Esophagus mucosa (tissue), 1 donor: ENCODE measurements around the gene NOSTRIN. TPM values are rescaled to one million over a fixed set of nuclear protein-coding genes. Genes with fewer than 3 reads are reported as not detected.
"Not testable (repeated sequence)": the region's sequence is repeated elsewhere in the genome, so short reads cannot be mapped to it uniquely, and the experiment has no call there.

Experiments
- ATAC-seq: fragments of 200-7000 bp; cut with Tn5 transposase; one replicate; pipeline ENCODE4 v1.9.1; 2020
- total RNA-seq: library from RNA; stranded (reverse); gene quantifications from one replicate; pipeline ENCODE4 v1.2.4, GENCODE V29; 2023
- donor health status: DM: yes; HTN: yes; CAD: no.

Gene NOSTRIN
- total RNA-seq, 1 donor from 2014 or later = 3.6 TPM

DNA sequence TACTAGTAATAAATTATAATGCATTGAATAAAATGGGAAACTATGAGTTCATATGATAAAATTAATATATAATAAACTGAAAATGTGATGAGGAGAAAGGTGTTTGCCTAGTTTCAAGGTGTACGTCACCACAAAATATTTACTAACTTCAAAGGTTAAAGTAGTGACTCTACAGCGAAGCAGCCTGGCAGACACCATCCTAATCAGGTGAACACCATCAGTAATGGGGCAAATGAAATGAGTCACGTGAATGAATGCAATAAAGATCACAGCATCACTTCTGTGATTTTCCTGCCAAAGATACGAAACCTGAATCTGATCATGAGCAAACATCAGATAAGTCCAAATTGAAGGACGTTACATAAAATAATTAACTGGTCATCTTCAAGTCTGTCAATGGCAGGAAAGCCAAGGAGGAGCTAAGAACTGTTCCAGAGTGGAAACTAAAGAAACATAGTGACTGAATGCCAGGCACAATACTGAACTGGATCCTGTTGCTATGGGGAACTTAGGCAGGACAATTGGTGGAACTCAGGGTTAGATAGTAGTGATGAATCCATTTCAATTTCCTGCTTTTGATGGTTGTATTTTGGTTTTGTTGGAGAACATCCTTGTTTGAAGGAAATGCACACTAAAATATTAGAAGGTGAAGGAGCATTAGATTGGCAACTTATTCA is 12.1 kb upstream of the NOSTRIN start:
- no peak for ATAC-seq

DNA sequence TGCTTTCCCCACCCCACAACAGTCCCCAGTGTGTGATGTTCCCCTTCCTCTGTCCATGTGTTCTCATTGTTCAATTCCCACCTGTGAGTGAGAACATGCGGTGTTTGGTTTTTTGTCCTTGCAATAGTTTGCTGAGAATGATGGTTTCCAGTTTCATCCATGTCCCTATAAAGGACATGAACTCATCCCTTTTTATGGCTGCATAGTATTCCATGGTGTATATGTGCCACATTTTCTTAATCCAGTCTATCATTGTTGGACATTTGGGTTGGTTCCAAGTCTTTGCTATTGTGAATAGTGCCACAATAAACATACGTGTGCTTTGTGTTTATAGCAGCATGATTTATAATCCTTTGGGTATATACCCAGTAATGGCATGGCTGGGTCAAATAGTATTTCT is 11.3 kb upstream of the NOSTRIN start:
- not testable (repeated sequence) for ATAC-seq

- no peak for ATAC-seq
These were observed 8.8 kb upstream of the NOSTRIN start for GRCh38 chr2:168793596-168793995.

DNA sequence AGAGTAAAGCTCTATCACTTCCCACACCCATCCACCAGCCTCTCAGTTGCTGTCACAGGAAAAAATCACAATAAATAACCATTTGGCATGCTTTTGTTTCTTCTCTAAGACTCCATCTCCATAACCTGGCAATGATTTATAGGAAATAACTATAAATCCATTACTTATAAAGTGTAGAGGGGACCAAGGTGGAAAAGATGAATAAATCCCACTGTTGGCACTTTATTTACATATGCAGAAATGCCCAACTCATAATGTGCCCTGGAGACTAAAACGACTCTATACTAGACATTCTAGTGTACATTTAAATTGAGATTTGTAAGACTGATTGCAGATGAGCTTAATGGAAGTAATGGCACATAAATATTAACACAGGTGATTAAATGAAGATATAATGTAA is 7.5 kb upstream of the NOSTRIN start:
- no peak for ATAC-seq

DNA sequence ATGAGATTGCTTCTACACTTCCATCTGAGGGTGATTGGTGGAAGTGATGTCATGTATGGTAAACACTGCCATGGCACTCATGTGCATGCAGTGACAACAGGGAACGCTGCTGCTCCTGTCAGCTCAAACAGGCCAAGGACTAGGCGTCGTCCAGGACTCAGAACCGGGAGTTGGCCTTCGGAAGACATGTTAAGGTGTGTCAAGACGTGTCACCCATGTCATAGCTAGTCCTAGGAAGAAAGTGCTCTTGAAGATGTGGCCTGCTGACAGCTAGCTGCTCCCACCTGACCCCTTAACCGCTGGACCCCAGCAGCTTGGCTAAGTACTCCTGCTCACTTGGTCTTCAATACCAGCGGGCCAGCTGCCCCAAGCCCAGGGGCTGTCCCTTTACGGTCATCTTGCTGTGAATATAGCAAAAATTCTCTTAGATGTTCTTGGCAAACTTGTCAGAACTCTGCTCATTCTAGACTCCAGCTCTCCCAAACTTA is 6.3 kb upstream of the NOSTRIN start:
- ATAC-seq = no peak

GRCh38 chr2:168796583-168797285 is 5.7 kb upstream of the NOSTRIN start:
- ATAC-seq = no peak

DNA sequence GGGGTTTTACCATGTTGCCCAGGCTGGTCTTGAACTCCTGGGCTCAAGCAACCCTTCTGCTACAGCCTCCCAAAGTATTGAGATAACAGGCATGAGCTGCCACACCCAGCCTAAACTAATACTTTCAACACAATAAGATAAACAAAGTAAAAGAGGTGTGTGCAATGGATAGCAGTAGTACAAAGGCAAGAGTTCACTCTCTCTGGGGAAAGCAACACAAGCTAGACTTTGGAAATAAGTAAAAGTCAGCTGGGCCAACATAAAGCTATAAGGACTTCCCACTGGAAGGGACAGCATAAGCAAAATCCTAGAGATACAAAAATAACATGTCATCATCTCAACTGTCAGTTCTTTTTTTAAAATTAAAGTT is 5.2 kb upstream of the NOSTRIN start:
- ATAC-seq = no peak

DNA sequence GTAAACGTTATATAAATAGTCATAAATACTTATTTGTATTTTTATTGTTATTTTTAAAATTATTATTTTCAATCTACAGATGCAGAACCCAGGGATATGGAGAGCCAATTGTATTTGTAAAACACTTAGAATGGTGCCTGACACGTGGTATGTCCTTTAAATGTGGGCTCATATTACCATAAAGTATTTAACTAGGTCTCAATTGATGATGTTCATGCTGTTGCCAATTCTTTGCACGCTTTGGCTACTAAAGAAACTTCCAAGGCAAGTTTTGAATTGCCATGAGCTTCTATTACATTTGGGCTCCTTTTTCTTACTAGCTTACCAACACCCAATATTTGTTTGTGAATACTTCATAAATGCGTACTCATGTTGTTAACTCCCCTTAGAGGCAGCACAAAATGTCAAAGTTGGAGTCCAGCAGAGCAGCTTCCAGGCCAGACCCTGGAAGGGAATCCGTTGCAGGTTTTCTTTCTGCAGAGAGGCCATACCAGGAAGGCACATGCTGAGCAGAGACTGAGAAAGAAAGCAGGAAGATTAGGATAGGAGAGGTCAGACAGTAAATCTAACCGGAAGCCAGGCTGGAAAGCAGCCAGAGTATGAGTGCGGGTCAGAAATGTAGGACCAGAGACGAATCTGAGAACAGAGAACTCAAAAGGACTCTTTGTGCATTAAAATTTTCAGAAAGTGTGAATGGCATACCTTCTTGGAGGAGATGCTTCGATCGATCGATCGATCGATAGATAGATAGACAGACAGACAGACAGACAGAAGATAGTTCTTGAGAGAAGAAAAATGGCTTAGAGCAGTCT is 4.2 kb upstream of the NOSTRIN start:
- ATAC-seq = no peak

GRCh38 chr2:168798888-168799410 is 3.5 kb upstream of the NOSTRIN start:
- ATAC-seq = no peak

GRCh38 chr2:168801471-168801870 is 966 bp upstream of the NOSTRIN start:
- ATAC-seq = no peak

DNA sequence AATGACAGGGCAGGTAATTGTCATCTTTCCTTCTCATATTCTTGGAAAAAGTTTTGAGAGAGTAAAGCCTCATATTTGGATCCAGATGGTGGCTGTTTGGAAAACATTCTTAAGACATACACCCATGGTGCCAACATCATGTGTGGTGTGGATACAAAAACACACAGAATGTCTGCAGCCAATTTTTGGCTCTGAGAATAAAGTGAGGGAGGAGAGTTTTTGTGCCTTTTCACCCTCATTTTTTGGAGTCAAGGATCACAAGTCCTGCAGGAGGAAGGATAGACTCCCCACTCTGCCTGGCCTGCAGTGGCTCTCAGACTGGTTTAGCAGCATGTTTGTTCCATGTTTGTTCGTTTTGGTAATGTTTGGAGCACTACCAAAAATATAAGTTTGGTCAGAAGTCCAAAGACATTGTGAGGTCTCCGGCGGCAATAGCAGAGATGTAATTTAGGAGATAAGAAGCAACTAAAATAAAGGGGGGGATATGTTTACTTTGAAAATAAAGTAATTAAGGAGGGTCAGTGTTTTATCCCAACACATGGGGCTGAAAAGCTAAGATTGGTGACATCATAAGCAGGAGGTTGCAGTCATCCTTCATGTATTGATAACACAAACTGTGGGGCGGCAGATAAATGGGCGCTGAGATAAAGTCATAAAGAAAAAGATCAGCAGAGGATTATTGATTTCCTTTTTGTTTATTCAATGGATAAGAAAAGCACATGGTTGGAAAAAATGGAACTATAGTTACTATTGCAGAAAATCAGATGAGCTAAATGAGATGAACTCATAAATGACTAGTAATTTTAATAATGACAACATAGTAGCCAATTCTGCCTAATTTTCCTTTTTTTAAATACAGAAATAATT is 655 bp downstream of the NOSTRIN start:
- ATAC-seq = no peak

DNA sequence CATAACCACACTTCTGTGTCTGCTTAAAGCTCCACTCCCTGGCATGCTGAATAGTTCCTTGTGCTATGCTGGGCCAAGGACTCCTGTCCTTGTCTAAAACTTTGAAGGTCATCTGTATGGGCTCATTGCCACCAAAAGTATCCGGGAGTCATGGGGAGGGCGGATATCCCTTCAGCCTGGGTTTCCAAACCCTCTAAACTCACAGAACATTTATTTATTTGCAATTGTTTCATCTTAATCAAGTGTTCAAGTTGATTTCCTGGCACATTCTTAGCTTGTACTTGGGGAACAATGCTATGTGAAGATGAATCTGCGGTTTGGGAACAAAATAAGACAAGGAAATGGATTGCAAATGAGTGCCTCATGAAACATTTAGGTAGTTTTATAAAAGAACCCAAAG is 1.8 kb downstream of the NOSTRIN start:
- ATAC-seq = no peak

GRCh38 chr2:168805615-168806014 is 3.2 kb downstream of the NOSTRIN start:
- ATAC-seq = no peak

- ATAC-seq = no peak
These were observed 7.1 kb downstream of the NOSTRIN start for GRCh38 chr2:168809537-168809936.

DNA sequence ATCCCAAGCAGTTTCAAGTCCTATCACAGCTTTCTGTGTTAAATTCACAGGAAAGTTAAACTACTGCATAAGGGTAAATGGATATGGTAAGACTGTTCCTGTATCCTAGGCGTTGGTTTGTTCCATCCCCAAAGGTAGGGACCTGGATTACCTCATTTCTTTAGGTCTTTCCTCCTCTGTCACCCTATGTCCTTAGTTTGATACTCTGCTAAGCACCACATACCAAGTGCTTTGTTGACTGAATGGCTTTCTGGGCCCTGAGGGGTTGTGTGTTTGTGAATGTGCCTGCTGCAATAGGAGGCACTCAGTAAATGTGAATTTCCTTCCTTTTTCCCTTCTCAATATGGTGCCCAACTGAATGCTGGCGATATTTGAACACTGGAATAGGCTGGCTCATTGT is 7.8 kb downstream of the NOSTRIN start:
- ATAC-seq = no peak

DNA sequence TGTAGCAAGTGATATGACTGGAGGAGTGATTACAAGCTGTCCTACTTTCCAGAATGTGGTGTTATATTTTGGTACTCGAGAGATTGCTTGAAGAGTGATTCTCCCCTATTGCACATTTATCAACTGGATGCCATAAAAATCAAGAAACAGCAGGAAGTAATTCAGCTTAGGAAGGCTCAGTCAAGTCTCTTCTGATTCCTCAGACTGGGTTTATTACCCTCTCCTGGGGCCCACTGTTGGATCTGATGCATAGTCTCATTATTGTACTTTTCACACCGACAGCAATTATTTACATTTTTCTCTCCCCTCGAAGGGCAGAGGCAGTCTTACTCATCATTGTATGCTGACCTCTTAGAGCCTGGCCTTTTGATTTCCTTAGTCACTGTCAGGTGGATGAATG is 9.3 kb downstream of the NOSTRIN start:
- no peak for ATAC-seq

DNA sequence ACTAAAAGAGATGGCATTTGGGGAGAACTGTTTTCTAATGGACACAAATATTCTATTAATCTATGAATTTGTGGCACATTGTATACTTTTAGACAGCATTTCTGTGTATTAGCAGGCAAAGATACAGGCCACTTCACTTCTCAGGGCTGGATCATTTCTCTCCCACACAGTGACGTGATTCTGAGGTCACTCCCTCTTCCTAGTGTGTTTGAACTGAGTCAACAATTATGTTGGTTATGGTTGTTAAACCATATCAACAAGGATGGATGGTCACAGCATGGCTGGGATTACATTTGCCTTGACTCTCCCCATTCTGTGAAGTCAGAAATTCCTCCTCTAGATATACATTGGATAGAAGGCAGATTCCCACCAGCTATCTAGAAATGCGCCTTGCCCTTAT is 11.6 kb downstream of the NOSTRIN start:
- ATAC-seq = no peak

DNA sequence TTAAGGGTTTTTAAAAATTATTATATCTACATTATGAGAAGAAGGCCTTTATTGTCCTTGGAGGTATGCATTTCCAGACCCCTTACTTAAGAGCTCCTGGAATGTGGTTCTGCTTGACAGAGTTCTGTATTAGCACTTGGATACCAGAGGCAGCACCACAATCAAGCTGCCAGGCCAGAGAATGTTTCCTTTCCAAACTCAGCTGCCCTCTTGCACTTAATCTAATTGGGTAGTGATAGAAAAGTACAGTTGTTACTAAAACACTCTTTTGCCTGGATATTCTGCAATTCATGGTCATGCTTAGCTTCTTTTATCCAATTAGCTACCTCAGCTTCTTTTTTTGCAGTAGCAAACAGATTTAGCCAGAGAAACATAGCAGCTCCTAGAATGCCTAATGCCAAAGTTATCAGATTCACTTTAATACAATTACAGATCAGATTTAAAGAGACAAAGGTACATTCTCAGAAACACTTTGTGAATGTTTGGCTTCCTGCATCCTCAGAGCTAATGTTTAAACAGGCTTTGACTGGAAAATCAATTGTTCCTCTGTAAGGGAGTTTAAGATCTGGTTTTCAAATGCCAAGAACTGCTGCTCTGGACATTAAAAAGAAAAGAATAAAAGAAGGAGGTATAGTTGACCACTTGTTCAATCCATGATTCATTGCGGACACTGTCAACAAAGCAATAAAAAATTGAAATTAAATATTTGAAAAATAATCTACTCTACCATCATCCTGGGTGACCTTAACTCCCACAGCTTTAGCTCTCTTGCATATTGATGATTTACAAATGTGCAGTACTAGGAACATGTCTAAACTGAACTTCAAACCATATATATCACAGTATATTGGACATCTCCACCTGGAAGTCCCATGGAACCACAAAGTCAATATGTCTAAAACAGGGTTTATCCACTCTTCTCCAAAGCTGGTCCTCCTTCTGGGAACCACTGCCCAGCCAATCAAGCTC is 12.8 kb downstream of the NOSTRIN start:
- ATAC-seq = no peak

DNA sequence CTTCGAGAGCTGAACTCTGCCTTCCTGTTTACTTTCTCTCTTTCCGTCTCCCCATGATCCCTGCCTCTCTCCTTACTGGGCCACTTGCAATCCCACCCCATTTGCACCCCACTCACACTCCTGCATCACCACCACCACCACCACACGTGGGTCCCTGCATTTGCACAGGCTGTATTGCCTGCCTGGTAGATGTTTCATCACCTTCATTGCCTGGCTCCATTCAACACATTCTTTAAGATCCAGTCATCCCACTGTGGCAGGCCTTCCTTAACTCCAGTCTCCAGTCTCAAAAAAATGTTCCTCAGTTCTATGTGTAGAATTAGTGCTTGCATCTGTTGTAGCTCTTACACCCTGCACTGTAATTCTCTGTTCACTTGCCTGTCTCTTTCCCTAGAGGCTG is 13.9 kb downstream of the NOSTRIN start:
- no peak for ATAC-seq

DNA sequence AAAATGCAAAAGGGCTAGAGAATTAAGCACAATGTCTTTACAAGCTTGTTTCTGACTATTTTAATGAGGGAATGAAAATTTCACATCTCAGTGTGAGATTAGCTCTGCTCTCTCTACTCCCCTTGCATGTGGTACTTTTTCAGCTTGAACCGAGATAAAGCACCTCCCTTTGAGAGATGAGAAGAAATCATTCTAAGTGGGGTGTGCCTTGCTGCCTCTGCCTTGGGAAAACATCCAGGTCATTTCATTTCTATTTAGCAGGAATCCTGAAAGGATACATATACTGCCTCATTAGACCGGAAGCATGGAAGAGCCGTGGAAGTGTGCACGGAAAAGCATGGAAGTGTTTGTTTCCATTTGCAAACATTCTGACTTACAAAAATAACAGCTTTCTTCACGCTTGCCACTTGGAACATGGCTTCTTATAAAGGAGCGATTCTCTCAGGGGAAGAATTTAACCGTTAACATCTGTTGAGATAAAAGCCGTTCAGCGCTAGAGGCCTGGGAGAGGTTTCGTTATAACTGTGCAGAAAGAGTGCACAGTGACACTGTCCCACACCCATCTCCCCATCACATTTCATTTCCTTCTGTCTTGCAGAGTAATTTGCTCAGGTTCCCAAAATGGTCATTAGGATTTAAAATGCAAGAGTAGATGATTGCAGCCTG is 16.7 kb downstream of the NOSTRIN start:
- no peak for ATAC-seq
